ENCODE data around the gene ABCC5. TPM values are rescaled to one million over a fixed set of nuclear protein-coding genes. Genes with fewer than 3 reads are reported as not detected.
"Not testable (repeated sequence)": the region's sequence is repeated elsewhere in the genome, so short reads cannot be mapped to it uniquely, and the experiment has no call there.

Gene ABCC5
- total and polyA plus RNA-seq, 5 donors from 2014 or later = 12.4 to 27.1 (median 14.1) TPM

GRCh38 chr3:184029443-184029842, 11.8 kb upstream of the ABCC5 start:
- no peak overlapping the region for H3K27ac Mint-ChIP-seq
- peaks cover 14% of the 10 kb centered on the region for H3K27me3 Mint-ChIP-seq
- H3K9me3 ChIP-seq (ENCODE audit: control insufficient read depth in 2 of 2, low read length in 2 of 2) = no peaks in the 10 kb centered on the region
- H3K4me3 ChIP-seq (ENCODE audit: low read depth, low read length) = no peak overlapping the region
- no peaks in the 10 kb centered on the region for H3K36me3 ChIP-seq (ENCODE audit: control insufficient read depth, insufficient read depth, low read length)
- no peaks in the 10 kb centered on the region for H3K36me3 Mint-ChIP-seq
- no peaks in the 10 kb centered on the region for H3K4me1 ChIP-seq (ENCODE audit: control insufficient read depth, insufficient read depth, low read length, poor library complexity, severe bottlenecking)
- no peak overlapping the region for H3K4me3 Mint-ChIP-seq
- no peaks in the 10 kb centered on the region for H3K9me3 Mint-ChIP-seq
- no peak for DNase-seq
- peaks cover 2% of the 10 kb centered on the region for H3K27me3 ChIP-seq (ENCODE audit: control insufficient read depth, insufficient read depth, low read length)
- no peaks in the 10 kb centered on the region for H3K4me1 Mint-ChIP-seq
- no peak overlapping the region for H3K27ac ChIP-seq (ENCODE audit: insufficient read depth, low read length, poor library complexity, severe bottlenecking)
- ATAC-seq (ENCODE audit: low read depth in 2 of 2) = no peak

- H3K9me3 ChIP-seq (ENCODE audit: control insufficient read depth in 2 of 2, low read length in 2 of 2); H3K4me1 Mint-ChIP-seq; H3K27ac ChIP-seq (ENCODE audit: insufficient read depth, low read length, poor library complexity, severe bottlenecking); H3K4me3 Mint-ChIP-seq; H3K4me1 ChIP-seq (ENCODE audit: control insufficient read depth, insufficient read depth, low read length, poor library complexity, severe bottlenecking); H3K36me3 ChIP-seq (ENCODE audit: control insufficient read depth, insufficient read depth, low read length); H3K27me3 ChIP-seq (ENCODE audit: control insufficient read depth, insufficient read depth, low read length); H3K9me3 Mint-ChIP-seq; DNase-seq; H3K36me3 Mint-ChIP-seq; ATAC-seq (ENCODE audit: low read depth in 2 of 2); H3K27ac Mint-ChIP-seq; H3K4me3 ChIP-seq (ENCODE audit: low read depth, low read length): not testable (repeated sequence)
- H3K27me3 Mint-ChIP-seq = peaks cover 11% of the 10 kb centered on the region
These were observed 10.7 kb upstream of the ABCC5 start for GRCh38 chr3:184028275-184028890.

DNA sequence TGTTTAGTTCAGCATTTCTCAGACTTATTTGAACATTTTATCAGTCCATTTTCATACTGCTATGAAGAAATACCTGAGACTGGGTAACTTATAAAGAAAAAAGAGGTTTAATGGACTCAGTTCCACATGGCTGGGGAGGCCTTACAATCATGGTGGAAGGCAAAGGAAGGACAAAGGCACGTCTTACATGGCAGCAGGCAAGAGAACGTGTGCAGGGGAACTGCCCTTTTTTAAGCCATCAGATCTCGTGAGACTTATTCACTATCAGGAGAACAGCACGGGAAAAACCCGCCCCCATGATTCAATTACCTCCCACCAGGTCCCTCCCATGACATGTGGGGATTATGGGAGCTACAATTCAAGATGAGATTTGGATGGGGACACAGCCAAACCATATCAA, 7.6 kb upstream of the ABCC5 start:
- peaks cover 25% of the 10 kb centered on the region for H3K27me3 Mint-ChIP-seq
- not testable (repeated sequence) for H3K9me3 Mint-ChIP-seq; H3K4me3 Mint-ChIP-seq; H3K36me3 Mint-ChIP-seq; H3K27ac ChIP-seq (ENCODE audit: insufficient read depth, low read length, poor library complexity, severe bottlenecking); ATAC-seq (ENCODE audit: low read depth in 2 of 2); H3K4me3 ChIP-seq (ENCODE audit: low read depth, low read length); H3K27ac Mint-ChIP-seq; H3K4me1 ChIP-seq (ENCODE audit: control insufficient read depth, insufficient read depth, low read length, poor library complexity, severe bottlenecking); H3K36me3 ChIP-seq (ENCODE audit: control insufficient read depth, insufficient read depth, low read length); DNase-seq; H3K27me3 ChIP-seq (ENCODE audit: control insufficient read depth, insufficient read depth, low read length); H3K9me3 ChIP-seq (ENCODE audit: control insufficient read depth in 2 of 2, low read length in 2 of 2); H3K4me1 Mint-ChIP-seq

DNA sequence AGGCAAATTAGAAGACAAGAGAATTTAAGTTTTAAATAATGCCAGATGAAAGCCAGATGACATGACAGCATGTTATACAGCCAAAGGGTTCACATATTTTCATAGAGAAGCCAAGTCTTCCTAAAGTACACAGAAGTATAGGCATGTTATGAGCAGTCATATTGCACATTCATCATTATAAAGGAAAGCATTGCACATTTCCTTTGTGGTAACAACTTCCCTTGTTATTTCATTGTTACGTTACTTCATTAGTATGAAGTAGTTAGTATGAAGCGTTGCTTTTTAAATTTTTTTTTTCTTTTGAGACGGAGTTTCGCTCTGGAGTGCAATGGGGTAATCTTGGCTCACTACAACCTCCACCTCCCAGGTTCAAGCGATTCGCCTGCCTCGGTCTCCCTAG, 4.6 kb upstream of the ABCC5 start:
- Histone ChIP-seq H3K36me3 (ENCODE audit: control insufficient read depth, insufficient read depth, low read length) (no peaks in the 10 kb centered on the region), H3K27ac (ENCODE audit: insufficient read depth, low read length, poor library complexity, severe bottlenecking) (no peak overlapping the region), H3K27me3 (ENCODE audit: control insufficient read depth, insufficient read depth, low read length) (peaks cover 7% of the 10 kb centered on the region), H3K9me3 (ENCODE audit: control insufficient read depth in 2 of 2, low read length in 2 of 2) (no peaks in the 10 kb centered on the region), H3K4me1 (ENCODE audit: control insufficient read depth, insufficient read depth, low read length, poor library complexity, severe bottlenecking) (peaks cover 7% of the 10 kb centered on the region), H3K4me3 (ENCODE audit: low read depth, low read length) (no peak overlapping the region)
- ATAC-seq (ENCODE audit: low read depth in 2 of 2) (no peak), DNase-seq (peak in 1 of 3 donors; percentile 32)
- Mint-ChIP-seq H3K27ac (no peak overlapping the region), H3K4me3 (no peak overlapping the region), H3K36me3 (no peaks in the 10 kb centered on the region), H3K27me3 (peaks cover 40% of the 10 kb centered on the region), H3K4me1 (peaks cover 0 to 11% (median 7%) of the 10 kb centered on the region in 4 donors), H3K9me3 (peaks cover 0 to 4% (median 0%) of the 10 kb centered on the region in 7 donors)

DNA sequence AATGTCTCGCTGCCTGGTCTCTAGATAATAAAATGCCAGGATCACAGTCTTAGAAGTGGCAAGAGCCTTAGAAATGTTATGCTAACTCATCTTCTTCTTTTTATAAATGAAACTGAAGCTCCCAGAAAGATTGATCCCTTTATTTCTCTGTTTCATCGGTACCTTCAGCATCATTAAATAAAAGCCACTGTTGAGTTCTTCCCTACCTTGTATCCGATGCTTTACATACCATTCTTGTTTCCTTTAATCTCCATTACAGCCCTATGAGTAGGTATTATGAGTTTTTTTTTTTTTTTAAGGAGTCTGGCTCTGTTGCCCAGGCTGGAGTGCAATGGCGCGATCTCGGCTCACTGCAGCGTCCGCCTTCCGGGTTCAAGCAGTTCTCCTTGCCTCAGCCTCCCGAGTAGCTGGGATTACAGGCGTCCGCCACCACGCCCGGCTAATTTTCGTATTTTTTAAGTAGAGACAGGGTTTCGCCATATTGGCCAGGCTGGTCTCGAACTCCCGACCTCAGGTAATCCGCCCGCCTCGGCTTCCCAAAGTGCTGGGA, 815 bp upstream of the ABCC5 start:
- Mint-ChIP-seq H3K27me3 (peaks cover 35% of the 10 kb centered on the region), H3K27ac (peak overlapping the region in 1 of 3 donors; percentile 93), H3K36me3 (peaks cover 2% of the 10 kb centered on the region), H3K4me3 (peak overlapping the region; percentile 100), H3K9me3 (peaks cover 0 to 4% (median 0%) of the 10 kb centered on the region in 7 donors), H3K4me1 (peaks cover 4 to 32% (median 22%) of the 10 kb centered on the region in 4 donors)
- H3K36me3 ChIP-seq (ENCODE audit: control insufficient read depth, insufficient read depth, low read length) = no peaks in the 10 kb centered on the region
- H3K9me3 ChIP-seq (ENCODE audit: control insufficient read depth in 2 of 2, low read length in 2 of 2) = no peaks in the 10 kb centered on the region
- peaks cover 4% of the 10 kb centered on the region for H3K27me3 ChIP-seq (ENCODE audit: control insufficient read depth, insufficient read depth, low read length)
- H3K4me3 ChIP-seq (ENCODE audit: low read depth, low read length) = peak overlapping the region; percentile 72
- peaks cover 16% of the 10 kb centered on the region for H3K4me1 ChIP-seq (ENCODE audit: control insufficient read depth, insufficient read depth, low read length, poor library complexity, severe bottlenecking)
- no peak for DNase-seq
- H3K27ac ChIP-seq (ENCODE audit: insufficient read depth, low read length, poor library complexity, severe bottlenecking) = no peak overlapping the region
- no peak for ATAC-seq (ENCODE audit: low read depth in 2 of 2)

DNA sequence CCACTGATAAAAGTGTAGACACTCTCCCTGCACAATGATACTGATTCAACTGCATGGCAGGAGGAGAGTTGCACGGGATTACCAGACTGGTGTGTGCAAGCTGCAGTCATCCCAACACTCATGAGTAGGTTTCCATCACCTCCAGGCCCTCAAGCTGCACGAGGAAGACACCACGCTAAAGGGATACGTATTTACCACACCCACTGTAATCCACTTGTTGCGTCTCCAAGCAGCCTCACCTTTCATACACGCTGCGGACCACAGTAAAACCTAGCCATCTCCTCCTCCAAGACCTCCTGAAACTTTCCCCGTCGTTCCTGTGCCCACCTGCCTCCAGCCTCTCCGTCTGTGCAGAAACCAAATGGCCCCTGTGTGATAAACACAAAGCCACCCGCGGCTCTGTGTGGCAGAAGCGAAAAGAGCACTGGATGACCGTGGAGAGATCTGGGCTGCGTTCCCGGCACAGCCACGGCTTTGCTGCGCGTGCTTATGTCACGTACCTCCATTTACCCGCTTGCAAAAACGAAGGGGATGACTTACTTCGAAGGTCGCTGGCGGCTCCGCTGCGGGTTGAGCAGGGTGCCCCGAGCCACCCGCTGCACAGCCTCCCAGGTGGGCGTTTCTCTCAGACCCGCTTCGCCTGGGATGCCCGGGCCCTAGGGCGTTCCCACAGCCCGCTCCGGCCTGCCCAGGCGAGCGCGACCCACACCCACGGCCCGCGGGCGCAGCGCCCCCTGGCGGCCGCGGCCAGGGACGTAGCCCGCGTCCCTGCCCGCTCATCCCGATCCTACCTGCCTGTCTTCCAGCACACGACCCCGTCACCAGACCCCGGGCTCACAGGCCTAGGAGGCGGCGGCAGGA, 643 bp downstream of the ABCC5 start:
- Mint-ChIP-seq H3K4me3 (peak overlapping the region; percentile 100), H3K9me3 (peaks cover 0 to 4% (median 0%) of the 10 kb centered on the region in 7 donors), H3K36me3 (peaks cover 10% of the 10 kb centered on the region), H3K27me3 (peaks cover 27% of the 10 kb centered on the region), H3K27ac (peak overlapping the region; percentile 93 to 96 (median 94)), H3K4me1 (peaks cover 4 to 32% (median 23%) of the 10 kb centered on the region in 4 donors)
- H3K36me3 ChIP-seq (ENCODE audit: control insufficient read depth, insufficient read depth, low read length) = peaks cover under 1% of the 10 kb centered on the region
- peaks cover 3% of the 10 kb centered on the region for H3K27me3 ChIP-seq (ENCODE audit: control insufficient read depth, insufficient read depth, low read length)
- DNase-seq (peak in 2 of 3 donors; percentile 47 to 65), ATAC-seq (ENCODE audit: low read depth in 2 of 2) (peak; percentile 56 to 64)
- peak overlapping the region; percentile 72 for H3K4me3 ChIP-seq (ENCODE audit: low read depth, low read length)
- no peaks in the 10 kb centered on the region for H3K9me3 ChIP-seq (ENCODE audit: control insufficient read depth in 2 of 2, low read length in 2 of 2)
- H3K4me1 ChIP-seq (ENCODE audit: control insufficient read depth, insufficient read depth, low read length, poor library complexity, severe bottlenecking) = peaks cover 16% of the 10 kb centered on the region
- H3K27ac ChIP-seq (ENCODE audit: insufficient read depth, low read length, poor library complexity, severe bottlenecking) = peak overlapping the region; percentile 33

GRCh38 chr3:184016169-184016570, 1.5 kb downstream of the ABCC5 start:
- peaks cover 16% of the 10 kb centered on the region for H3K4me1 ChIP-seq (ENCODE audit: control insufficient read depth, insufficient read depth, low read length, poor library complexity, severe bottlenecking)
- Mint-ChIP-seq H3K9me3 (peaks cover 0 to 2% (median 0%) of the 10 kb centered on the region in 7 donors), H3K36me3 (peaks cover 11% of the 10 kb centered on the region), H3K4me1 (peaks cover 4 to 32% (median 23%) of the 10 kb centered on the region in 4 donors), H3K27ac (no peak overlapping the region), H3K4me3 (peak overlapping the region in 3 of 4 donors; percentile 94 to 100 (median 100)), H3K27me3 (peaks cover 27% of the 10 kb centered on the region)
- DNase-seq (no peak), ATAC-seq (ENCODE audit: low read depth in 2 of 2) (no peak)
- H3K4me3 ChIP-seq (ENCODE audit: low read depth, low read length) = peak overlapping the region; percentile 72
- peaks cover 3% of the 10 kb centered on the region for H3K27me3 ChIP-seq (ENCODE audit: control insufficient read depth, insufficient read depth, low read length)
- peaks cover 7% of the 10 kb centered on the region for H3K36me3 ChIP-seq (ENCODE audit: control insufficient read depth, insufficient read depth, low read length)
- no peak overlapping the region for H3K27ac ChIP-seq (ENCODE audit: insufficient read depth, low read length, poor library complexity, severe bottlenecking)
- no peaks in the 10 kb centered on the region for H3K9me3 ChIP-seq (ENCODE audit: control insufficient read depth in 2 of 2, low read length in 2 of 2)
